HUES48 (cell line): ENCODE results near the gene HAUS7.

Source experiments
- H3K27ac ChIP-seq: one replicate; pipeline ENCODE4 v1.7.0; 2013; ENCODE audit warnings: low read depth, low read length, inconsistent platforms
- H3K27me3 ChIP-seq: 2 replicates; pipeline ENCODE4 v1.6.1; 2013; ENCODE audit warnings: mild to moderate bottlenecking, low read length; ENCODE audit not compliant: control insufficient read depth, insufficient read depth
- H3K36me3 ChIP-seq: 2 replicates; pipeline ENCODE4 v1.6.1; 2013; ENCODE audit warnings: low read length; ENCODE audit not compliant: control insufficient read depth, insufficient read depth
- H3K4me1 ChIP-seq: 2 replicates; pipeline ENCODE4 v1.6.1; 2013; ENCODE audit warnings: mild to moderate bottlenecking, low read length; ENCODE audit not compliant: control insufficient read depth, insufficient read depth
- H3K4me3 ChIP-seq: 2 replicates; pipeline ENCODE4 v1.5.1; 2013; ENCODE audit warnings: mild to moderate bottlenecking, low read depth, low read length
- H3K9ac ChIP-seq: 2 replicates; pipeline ENCODE4 v1.6.1; 2013; ENCODE audit warnings: mild to moderate bottlenecking, low read depth, low read length, moderate library complexity
- H3K9me3 ChIP-seq: 2 replicates; pipeline ENCODE4 v1.6.1; 2013; ENCODE audit warnings: low read length; ENCODE audit not compliant: control insufficient read depth, insufficient read depth

Gene HAUS7

GRCh38 chrX:153476666-153477363 lies 6.4 kb upstream of the HAUS7 start:
- H3K27me3 ChIP-seq, result peaks cover 25% of the 10 kb centered on the region
- H3K36me3 ChIP-seq, result no peaks in the 10 kb centered on the region
- peaks cover 9% of the 10 kb centered on the region; the same call in 1 of the 2 replicates for H3K4me1 ChIP-seq
- H3K27ac ChIP-seq, result no peak overlapping the region
- H3K9me3 ChIP-seq, result peaks cover 16% of the 10 kb centered on the region; the same call in 1 of the 2 replicates
- H3K4me3 ChIP-seq, result no peak overlapping the region
- no peak overlapping the region for H3K9ac ChIP-seq

- Histone ChIP-seq H3K4me1 (peaks cover 9% of the 10 kb centered on the region; the same call in 1 of the 2 replicates), H3K9me3 (peaks cover 23% of the 10 kb centered on the region; the same call in 1 of the 2 replicates), H3K9ac (no peak overlapping the region), H3K4me3 (no peak overlapping the region), H3K27me3 (peaks cover 25% of the 10 kb centered on the region), H3K36me3 (no peaks in the 10 kb centered on the region), H3K27ac (no peak overlapping the region)
These were observed 5.4 kb upstream of the HAUS7 start for GRCh38 chrX:153475751-153476281.

DNA sequence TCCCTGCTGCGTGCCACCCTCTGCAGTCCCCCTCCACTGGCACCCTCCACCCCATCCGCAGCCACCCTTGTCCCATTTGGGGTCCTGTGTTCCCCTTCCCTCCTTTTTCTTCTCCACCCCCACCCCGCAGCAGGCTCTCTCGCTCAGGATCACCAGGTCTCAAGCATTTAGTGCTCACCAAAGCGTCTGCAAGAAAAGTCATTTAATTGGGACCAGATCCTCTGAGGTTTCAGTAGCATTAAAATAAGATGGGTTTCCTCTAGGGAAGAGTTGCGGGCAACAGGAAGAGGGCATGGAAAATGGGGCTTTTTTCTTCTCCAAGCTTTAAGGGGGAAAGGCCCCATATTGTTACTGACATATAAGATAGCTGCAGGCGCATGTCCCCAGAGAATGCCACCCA lies 4.9 kb upstream of the HAUS7 start:
- H3K36me3 ChIP-seq, result no peaks in the 10 kb centered on the region
- H3K4me3 ChIP-seq, result no peak overlapping the region
- H3K9me3 ChIP-seq, result peaks cover 23% of the 10 kb centered on the region; the same call in 1 of the 2 replicates
- H3K9ac ChIP-seq, result no peak overlapping the region
- H3K27me3 ChIP-seq, result peaks cover 25% of the 10 kb centered on the region
- no peak overlapping the region for H3K27ac ChIP-seq
- peaks cover 9% of the 10 kb centered on the region; the same call in 1 of the 2 replicates for H3K4me1 ChIP-seq

GRCh38 chrX:153474718-153475117 lies 4.3 kb upstream of the HAUS7 start:
- H3K4me3 ChIP-seq, result no peak overlapping the region
- H3K27ac ChIP-seq, result no peak overlapping the region
- no peak overlapping the region for H3K9ac ChIP-seq
- peaks cover 9% of the 10 kb centered on the region; the same call in 1 of the 2 replicates for H3K4me1 ChIP-seq
- peaks cover 23% of the 10 kb centered on the region; the same call in 1 of the 2 replicates for H3K9me3 ChIP-seq
- peaks cover 25% of the 10 kb centered on the region for H3K27me3 ChIP-seq
- no peaks in the 10 kb centered on the region for H3K36me3 ChIP-seq

DNA sequence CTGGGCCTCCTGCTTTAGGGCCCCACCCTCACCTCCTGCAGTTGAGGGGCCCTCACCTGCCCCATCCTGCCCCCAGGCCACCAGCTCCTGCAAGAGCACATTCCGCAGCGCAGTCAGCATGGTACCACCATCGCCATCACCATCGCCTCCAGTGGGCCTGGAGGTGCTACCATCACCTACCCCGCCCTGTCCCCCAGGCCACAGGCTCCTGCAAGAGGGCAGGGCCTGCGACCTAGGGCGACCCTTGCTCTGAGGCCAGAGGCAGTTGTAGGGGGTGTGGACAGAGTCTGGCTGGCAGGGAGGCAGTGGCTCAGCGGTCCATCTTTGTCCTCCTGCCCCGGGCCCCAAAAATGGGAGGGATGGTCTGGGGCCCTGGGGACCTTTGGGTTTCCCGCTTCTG lies 3.9 kb upstream of the HAUS7 start:
- Histone ChIP-seq H3K9ac (no peak overlapping the region), H3K36me3 (no peaks in the 10 kb centered on the region), H3K4me3 (no peak overlapping the region), H3K27ac (no peak overlapping the region), H3K4me1 (peaks cover 9% of the 10 kb centered on the region; the same call in 1 of the 2 replicates), H3K27me3 (peaks cover 25% of the 10 kb centered on the region), H3K9me3 (peaks cover 27% of the 10 kb centered on the region; the same call in 1 of the 2 replicates)

DNA sequence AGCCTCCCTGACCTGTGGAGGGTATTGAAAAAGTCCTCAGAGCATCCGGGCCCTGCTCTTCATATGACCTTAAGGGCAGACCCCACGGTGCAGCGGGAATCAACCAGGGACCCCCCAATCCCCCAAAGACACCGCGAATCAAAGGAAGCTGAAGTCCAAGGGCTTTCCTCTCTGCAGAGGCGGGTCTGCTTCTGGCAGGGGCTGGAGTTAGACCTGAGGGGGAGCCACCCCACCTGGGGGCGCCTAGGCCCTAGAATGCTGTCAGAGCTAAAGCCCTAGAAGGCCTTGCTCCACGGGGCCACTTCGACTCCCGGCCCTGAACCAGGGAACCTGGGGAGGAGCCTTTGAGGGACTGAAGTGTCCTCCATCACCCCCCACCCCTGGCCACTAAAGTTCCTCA lies 2.8 kb upstream of the HAUS7 start:
- Histone ChIP-seq H3K27me3 (peaks cover 25% of the 10 kb centered on the region), H3K4me3 (no peak overlapping the region), H3K9me3 (peaks cover 36% of the 10 kb centered on the region; the same call in 1 of the 2 replicates), H3K9ac (no peak overlapping the region), H3K36me3 (peaks cover 7% of the 10 kb centered on the region), H3K4me1 (peaks cover 9% of the 10 kb centered on the region; the same call in 1 of the 2 replicates), H3K27ac (no peak overlapping the region)

DNA sequence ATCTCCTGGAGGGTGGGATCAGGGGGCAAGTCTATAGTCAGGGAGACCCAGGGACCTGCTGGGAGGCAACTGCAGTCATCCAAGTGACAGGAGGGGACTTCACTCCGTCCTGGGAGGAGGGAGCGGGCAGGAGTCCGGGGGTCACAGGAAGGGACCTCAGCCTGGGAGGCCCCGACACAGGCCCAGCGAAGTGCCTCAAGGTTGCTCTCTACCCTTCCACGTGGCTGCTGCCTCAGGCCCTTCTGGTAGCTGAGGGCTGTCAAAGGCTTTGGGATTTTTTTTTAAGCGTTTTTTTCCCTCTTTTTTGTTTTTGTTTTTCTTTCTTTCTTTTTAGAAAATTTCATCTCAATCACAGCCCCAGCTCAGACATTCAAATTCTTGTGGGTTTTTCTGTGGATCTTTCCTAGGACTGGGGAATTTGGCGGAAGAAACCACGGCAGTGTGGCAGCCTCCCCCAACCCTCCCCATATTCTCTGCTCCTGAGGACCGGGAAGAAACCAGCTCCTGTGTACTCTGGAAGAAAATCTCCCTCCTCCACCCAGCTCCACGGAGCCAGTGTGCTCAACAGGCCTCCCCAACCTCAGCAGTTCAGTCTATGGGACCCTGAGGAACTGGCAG lies 1.4 kb upstream of the HAUS7 start:
- 0 out of 2 replicates have a peak, but pooled peaks cover under 1% of the 10 kb centered on the region for H3K4me1 ChIP-seq
- peaks cover 9% of the 10 kb centered on the region for H3K36me3 ChIP-seq
- no peak overlapping the region for H3K4me3 ChIP-seq
- H3K27me3 ChIP-seq, result peaks cover 25% of the 10 kb centered on the region
- H3K27ac ChIP-seq, result no peak overlapping the region
- no peak overlapping the region for H3K9ac ChIP-seq
- H3K9me3 ChIP-seq, result peaks cover 39% of the 10 kb centered on the region; the same call in 1 of the 2 replicates

- Histone ChIP-seq H3K9ac (peak overlapping the region; percentile 19; the same call in 1 of the 2 replicates), H3K36me3 (peaks cover 10% of the 10 kb centered on the region), H3K4me1 (no peaks in the 10 kb centered on the region), H3K27me3 (peaks cover 8% of the 10 kb centered on the region; the same call in 1 of the 2 replicates), H3K9me3 (peaks cover 34% of the 10 kb centered on the region), H3K4me3 (peak overlapping the region; percentile 65), H3K27ac (no peak overlapping the region)
These were observed 465 bp downstream of the HAUS7 start for GRCh38 chrX:153469811-153470410.

GRCh38 chrX:153468008-153468580 lies 2.3 kb downstream of the HAUS7 start:
- no peaks in the 10 kb centered on the region for H3K27me3 ChIP-seq
- H3K9me3 ChIP-seq, result peaks cover 44% of the 10 kb centered on the region
- H3K4me3 ChIP-seq, result no peak overlapping the region
- no peak overlapping the region for H3K9ac ChIP-seq
- peaks cover 18% of the 10 kb centered on the region for H3K36me3 ChIP-seq
- H3K4me1 ChIP-seq, result no peaks in the 10 kb centered on the region
- no peak overlapping the region for H3K27ac ChIP-seq

GRCh38 chrX:153465691-153466380 lies 4.5 kb downstream of the HAUS7 start:
- peaks cover 40% of the 10 kb centered on the region for H3K9me3 ChIP-seq
- H3K36me3 ChIP-seq, result peaks cover 21% of the 10 kb centered on the region
- H3K4me3 ChIP-seq, result no peak overlapping the region
- no peaks in the 10 kb centered on the region for H3K27me3 ChIP-seq
- no peak overlapping the region for H3K9ac ChIP-seq
- no peak overlapping the region for H3K27ac ChIP-seq
- no peaks in the 10 kb centered on the region for H3K4me1 ChIP-seq
